HG03064 (cell line): ENCODE results near the gene SLC6A18.
"Not testable (repeated sequence)": the region's sequence is repeated elsewhere in the genome, so short reads cannot be mapped to it uniquely, and the experiment has no call there.

Experiments
- ATAC-seq: cut with Tn5 transposase; IDR thresholded peaks from one replicate; pipeline ENCODE4 v1.9.1; 2021; ENCODE audit warnings: low read depth; ENCODE audit not compliant: unreplicated experiment

SLC6A18 gene

DNA sequence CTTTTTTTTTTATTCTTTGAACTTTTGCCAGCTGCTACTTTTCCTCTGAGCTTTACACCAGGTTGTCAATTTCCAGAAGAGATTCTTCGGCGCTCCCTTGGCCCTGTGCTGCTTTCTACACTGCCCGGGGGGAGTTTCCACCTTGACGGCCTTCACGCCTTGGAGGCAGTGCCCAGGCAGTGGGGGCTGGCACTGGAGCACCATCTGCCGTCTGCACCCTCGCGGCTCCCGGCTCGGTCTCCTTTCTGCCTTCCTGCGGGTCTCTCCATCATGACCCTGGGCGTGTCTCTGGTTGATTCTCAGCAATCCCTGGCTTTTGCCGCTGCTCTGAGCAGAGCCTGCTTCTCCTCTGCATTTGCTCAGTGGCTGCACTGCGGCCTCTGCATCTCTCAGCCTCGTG, 2.9 kb downstream of the SLC6A18 start:
- ATAC-seq, result no peak

DNA sequence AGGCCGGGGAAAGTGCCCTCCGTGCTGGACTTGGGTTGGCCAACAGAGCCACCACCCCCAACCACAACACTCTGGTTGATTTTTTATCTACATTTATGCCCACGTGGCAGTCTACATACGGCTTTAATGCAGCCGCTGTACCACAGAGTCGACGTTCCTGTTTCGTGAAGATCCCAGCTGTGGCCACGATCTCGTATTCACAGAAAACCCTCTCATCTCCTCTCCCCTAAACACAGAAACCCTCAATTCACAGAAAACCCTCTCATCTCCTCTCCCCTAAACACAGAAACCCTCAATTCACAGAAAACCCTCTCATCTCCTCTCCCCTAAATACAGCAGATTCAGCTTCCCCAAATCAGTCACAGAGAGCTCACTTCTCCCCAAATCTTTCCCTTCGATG, 3.8 kb downstream of the SLC6A18 start:
- not testable (repeated sequence) for ATAC-seq

GRCh38 chr5:1229822-1230221, 4.6 kb downstream of the SLC6A18 start:
- no peak for ATAC-seq

DNA sequence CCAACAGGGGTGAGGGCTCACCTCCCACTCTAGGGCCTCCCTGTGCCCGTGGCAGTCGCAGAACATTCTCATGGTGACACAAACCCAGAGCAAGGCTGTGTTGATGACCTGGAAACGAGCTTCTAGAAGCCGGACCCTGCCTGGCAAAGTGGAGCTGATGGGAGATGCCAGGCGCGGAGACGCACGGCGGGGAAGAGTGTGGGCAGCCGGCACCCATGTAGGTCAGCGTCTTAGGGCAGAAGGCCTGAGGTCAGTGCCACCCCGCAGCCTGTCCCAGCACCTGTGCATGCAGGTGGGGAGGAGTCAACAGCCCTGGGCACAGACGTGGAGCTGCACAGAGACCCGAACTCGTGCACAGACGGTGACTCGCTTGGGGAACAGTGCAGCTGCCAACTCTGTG, 5.4 kb downstream of the SLC6A18 start:
- no peak for ATAC-seq

DNA sequence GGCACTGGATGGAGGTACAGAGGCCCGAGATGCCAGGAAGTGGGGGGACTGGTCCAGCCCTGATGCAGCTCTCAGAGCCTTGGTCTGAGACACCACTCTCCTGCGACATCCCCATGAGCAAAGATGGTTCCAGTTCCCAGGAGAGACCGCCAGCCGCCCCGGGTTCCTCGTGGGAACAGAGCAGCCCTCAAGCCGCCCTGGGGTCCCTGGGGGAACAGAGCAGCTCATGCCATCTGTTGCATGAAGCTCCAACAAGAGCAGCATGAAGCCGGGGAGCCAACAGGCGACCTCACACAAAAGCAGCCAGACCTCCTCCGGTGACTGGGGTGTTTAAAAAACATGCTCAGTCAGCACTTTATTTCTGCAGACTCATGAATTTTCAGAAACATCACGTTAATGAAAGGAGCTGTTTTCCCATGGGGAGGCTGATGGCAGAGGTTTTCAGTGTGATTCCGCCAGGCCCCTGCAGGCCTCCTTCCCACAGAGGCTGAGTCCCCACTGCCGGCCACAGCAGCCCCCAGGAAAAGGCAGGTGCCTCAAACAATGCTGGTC, 6.2 kb downstream of the SLC6A18 start:
- no peak for ATAC-seq

DNA sequence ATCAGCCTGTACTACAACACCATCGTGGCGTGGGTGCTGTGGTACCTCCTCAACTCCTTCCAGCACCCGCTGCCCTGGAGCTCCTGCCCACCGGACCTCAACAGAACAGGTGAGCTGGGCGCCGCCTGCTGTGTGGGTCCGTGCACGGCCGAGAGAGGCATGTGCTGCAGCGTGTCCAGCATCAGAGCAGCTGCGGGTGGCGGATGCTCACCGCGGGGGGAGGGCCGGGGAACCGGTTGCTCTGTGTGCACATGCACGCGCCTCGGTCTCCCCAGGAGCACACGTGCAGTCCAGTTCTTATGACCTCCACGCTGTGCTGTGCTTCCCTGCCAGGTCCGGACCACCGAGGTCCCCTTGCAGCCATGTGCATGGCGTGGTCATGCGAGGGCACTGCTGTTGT, 7.6 kb downstream of the SLC6A18 start:
- ATAC-seq, result no peak

DNA sequence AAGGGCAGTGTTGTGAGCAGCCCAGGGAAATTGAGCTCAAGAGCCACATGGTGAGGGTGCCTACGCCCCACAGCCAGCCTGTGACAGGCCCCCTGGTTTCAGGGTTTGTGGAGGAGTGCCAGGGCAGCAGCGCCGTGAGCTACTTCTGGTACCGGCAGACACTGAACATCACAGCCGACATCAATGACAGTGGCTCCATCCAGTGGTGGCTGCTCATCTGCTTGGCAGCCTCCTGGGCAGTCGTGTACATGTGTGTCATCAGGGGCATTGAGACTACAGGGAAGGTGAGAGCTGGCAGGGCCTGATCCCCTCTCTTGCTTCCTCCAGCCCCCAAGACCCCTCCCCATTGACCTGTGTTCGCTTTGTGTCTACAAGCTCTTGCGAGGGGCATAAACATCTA, 10.2 kb downstream of the SLC6A18 start:
- ATAC-seq, result no peak

DNA sequence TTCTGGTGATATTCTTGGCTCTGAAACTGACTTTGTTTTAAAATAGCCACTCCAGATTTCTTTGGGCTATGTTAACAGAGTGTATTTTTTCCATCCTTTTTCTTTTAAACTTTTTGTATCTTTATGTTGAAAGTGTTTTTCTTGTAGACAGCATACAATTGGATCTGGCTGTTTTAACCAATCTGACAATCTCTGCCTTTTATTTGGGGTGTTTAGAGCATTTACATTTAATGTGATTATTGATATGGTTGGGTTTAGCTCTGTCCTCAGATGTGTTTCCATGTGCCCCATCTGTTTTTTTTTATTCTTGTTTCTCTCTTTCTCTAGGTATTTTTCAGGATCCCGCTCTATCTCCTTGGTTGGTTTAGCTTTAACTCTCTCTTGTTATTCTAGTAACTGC, 10.7 kb downstream of the SLC6A18 start:
- no peak for ATAC-seq

DNA sequence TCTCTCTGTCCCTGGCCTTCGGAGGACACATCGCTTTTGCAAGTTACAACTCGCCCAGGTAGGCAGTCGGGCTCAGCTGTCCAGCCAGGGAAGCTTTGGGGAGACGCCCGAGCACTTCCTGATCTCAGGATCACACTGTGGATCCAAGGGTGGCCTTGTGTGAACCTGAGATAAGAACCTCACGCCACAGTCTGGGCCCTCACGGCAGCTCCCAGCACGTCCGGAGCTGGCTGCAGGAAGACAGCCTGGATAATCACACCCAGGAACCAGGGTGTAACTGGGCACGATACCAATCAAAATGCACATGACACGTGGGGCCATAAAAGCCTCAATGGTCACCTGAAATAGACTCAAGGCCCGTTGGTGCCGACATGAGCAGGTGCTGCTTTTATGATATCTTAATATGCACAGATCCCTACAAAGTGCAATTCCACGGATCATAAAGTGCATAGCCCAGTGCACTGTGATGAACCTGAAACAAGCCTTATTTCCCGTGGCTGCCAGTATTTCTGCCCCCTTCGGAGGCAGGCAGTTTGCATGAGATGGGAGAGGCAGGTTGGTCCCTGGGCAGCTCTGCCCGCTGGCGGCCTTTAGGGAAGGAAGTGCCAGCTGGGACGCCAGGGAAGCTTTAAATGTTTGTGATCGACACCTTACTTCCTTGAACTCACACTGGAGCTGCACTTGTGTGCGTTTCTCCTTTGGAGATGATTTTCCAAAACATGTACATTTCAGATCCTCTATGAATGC, 14.5 kb downstream of the SLC6A18 start:
- no peak for ATAC-seq

DNA sequence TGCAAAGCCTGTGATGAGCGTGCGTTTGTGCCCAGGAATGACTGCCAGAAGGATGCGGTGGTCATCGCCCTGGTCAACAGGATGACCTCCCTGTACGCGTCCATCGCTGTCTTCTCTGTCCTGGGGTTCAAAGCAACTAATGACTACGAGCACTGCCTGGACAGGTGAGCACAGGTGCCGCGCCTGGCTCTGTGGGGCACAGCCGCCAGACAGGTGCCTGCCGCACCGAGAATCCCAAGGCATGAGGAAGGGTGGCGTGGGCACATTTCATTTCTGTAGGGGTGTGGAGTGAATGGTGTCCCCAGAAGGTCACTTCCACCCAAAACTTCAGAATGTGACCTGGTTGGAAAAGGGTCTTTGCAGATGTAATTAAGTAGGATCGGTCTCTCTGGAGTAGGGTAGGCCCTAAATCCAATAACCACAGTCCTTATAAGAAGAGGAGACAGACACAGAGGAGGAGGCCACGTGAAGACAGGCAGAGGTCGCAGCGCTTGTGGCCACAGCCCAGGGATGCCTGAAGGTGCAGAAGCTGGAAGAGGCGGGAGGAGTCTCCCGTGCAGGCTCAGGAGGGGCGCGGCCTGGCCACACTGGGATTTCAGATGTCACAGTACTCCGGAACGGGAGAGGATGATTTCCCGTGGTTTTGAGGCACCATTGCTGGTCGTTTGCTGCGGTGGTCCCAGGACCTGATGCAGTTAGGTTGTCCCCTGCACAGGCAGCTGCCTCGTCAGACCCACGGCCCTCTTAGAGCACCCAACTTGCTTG, 15.5 kb downstream of the SLC6A18 start:
- ATAC-seq, result no peak

DNA sequence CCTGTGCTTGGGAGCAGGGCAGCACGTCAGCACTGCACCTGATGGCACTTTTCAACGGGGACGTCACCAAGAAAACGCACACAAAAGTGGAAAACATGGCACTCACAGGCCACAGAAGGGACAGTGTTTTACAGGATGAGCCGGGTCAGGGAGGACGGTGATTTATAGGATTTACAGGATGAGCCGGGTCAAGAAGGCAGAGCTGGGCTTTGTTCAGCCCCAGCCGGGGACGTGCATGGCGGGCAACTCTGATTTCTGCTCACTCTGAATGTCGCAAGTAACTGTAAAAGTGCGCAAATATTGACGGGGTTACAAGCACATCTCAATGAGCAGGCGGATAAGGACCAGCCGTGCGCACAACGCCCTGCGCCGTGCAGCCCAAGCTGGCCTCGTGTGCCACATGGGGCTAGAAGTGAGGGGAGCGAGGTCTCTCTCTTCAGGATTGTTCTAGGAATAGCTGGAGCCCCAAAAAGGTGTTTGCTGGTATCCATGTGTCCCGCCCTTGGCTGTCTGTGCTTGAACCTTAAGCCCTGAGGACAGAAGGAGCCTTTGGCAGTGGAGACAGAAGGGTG, 16.4 kb downstream of the SLC6A18 start:
- no peak for ATAC-seq

- ATAC-seq, result no peak
Observed at GRCh38 chr5:1242733-1243486, 17.7 kb downstream of the SLC6A18 start.

DNA sequence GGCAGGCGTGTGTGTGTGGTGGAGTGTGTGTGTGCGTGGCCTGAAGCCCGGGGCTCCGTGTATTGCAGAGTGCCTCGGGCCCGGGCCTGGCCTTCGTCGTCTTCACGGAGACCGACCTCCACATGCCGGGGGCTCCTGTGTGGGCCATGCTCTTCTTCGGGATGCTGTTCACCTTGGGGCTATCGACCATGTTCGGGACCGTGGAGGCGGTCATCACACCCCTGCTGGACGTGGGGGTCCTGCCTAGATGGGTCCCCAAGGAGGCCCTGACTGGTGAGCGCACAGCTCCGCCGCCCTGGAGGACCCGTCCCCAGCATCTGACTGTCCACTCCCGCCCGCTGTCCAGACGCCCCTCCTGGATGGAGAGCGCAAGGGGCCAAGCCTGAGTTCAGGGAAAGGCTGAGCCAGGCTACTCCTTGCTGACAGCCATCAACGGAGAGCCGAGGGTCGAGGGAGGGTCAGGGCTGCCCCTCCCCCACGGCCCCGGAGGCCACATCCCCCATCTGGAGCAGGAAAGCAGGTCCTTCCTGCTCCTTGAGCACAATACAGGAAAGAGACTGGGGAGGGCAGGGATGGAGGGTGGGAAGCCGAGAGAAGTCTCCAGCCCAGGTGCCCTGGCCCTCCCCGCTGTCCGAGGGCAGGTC, 18.4 kb downstream of the SLC6A18 start:
- ATAC-seq, result no peak

DNA sequence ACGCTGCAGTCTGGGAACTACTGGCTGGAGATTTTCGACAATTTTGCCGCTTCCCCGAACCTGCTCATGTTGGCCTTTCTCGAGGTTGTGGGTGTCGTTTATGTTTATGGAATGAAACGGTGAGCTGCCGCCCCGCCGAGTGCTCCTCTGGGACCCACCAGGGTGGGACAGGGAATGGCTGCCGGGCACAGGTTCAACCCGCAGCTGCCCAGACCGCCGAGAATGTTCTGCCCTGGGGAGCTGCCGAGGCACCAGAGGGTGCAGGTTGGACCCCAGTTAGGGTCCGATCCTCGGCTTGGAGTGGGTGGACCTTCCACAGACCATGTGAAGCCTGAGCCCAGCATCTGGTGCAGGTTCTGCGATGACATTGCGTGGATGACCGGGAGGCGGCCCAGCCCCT, 19.1 kb downstream of the SLC6A18 start:
- ATAC-seq, result no peak

GRCh38 chr5:1244976-1245375, 19.8 kb downstream of the SLC6A18 start:
- ATAC-seq, result no peak

GRCh38 chr5:1245905-1246576, 20.9 kb downstream of the SLC6A18 start:
- ATAC-seq, result no peak

GRCh38 chr5:1246711-1247431, 21.7 kb downstream of the SLC6A18 start:
- no peak for ATAC-seq

- ATAC-seq, result no peak
Observed at GRCh38 chr5:1247811-1248210, 22.6 kb downstream of the SLC6A18 start.
